Naive B cell (primary cell): Measurements from ENCODE around the gene ZFYVE19. TPM values are rescaled to one million over a fixed set of nuclear protein-coding genes. Genes with fewer than 3 reads are reported as not detected.

Experiments used
- ATAC-seq, 2 donors: fragments of 150-1000 bp; cut with Tn5 transposase; 2 replicates each; pipeline ENCODE4 v1.10.0; 2021; ENCODE audit warnings: low read depth in 2 of 2, mild to moderate bottlenecking in 2 of 2, moderate library complexity in 2 of 2
- DNase-seq: peaks from one replicate; pipeline ENCODE4 v3.0.0; 2022
- H3K27ac Mint-ChIP-seq, 6 donors: one replicate each; pipeline ENCODE4 v1.8.0; 2020 to 2022; ENCODE audit warnings: mild to moderate bottlenecking in 6 of 6, mixed read lengths in 6 of 6, moderate library complexity in 5 of 6, inconsistent platforms in 2 of 6
- H3K27me3 Mint-ChIP-seq, 3 donors: one replicate each; pipeline ENCODE4 v1.8.0; 2021 to 2022; ENCODE audit warnings: mixed read lengths in 3 of 3, mild to moderate bottlenecking in 1 of 3
- H3K36me3 Mint-ChIP-seq, 2 donors: one replicate each; pipeline ENCODE4 v1.8.0; 2020 to 2022; ENCODE audit warnings: mixed read lengths in 2 of 2, inconsistent platforms in 1 of 2, mild to moderate bottlenecking in 1 of 2
- H3K4me1 Mint-ChIP-seq, 3 donors: one replicate each; pipeline ENCODE4 v1.8.0; 2020 to 2022; ENCODE audit warnings: mixed read lengths in 3 of 3, inconsistent platforms in 1 of 3, mild to moderate bottlenecking in 1 of 3, moderate library complexity in 1 of 3
- H3K4me3 Mint-ChIP-seq, 8 donors: one replicate each; pipeline ENCODE4 v1.8.0; 2020 to 2022; ENCODE audit warnings: mild to moderate bottlenecking in 8 of 8, mixed read lengths in 8 of 8, moderate library complexity in 8 of 8, inconsistent platforms in 2 of 8
- H3K9me3 Mint-ChIP-seq, 7 donors: one replicate each; pipeline ENCODE4 v1.8.0; 2020 to 2022; ENCODE audit warnings: mixed read lengths in 7 of 7, mild to moderate bottlenecking in 5 of 7, inconsistent platforms in 2 of 7, moderate library complexity in 1 of 7
- polyA plus RNA-seq, 6 donors: library from polyadenylated mRNA; unstranded; fragments of 300-500 nt; fragmentation: Illumina TruSeq; gene quantifications; one replicate each; pipeline ENCODE4 v1.2.3, GENCODE V29; 2021; ENCODE audit warnings: low read depth in 6 of 6

ZFYVE19 gene, protein sequence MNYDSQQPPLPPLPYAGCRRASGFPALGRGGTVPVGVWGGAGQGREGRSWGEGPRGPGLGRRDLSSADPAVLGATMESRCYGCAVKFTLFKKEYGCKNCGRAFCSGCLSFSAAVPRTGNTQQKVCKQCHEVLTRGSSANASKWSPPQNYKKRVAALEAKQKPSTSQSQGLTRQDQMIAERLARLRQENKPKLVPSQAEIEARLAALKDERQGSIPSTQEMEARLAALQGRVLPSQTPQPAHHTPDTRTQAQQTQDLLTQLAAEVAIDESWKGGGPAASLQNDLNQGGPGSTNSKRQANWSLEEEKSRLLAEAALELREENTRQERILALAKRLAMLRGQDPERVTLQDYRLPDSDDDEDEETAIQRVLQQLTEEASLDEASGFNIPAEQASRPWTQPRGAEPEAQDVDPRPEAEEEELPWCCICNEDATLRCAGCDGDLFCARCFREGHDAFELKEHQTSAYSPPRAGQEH
- 10 to 100 TPM in 5 of 6 donors, 1 to 10 TPM in 1; 9.5 to 27.7 (median 12.9) TPM for polyA plus RNA-seq

- peaks cover 14 to 32% (median 22%) of the 10 kb centered on the region in 3 donors for H3K4me1 Mint-ChIP-seq
- H3K4me3 Mint-ChIP-seq, result peak within 1 kb of the TSS; percentile 94 to 100 (median 98)
- H3K36me3 Mint-ChIP-seq, result peaks cover 0 to 7% of the 10 kb centered on the region in 2 donors
- H3K27me3 Mint-ChIP-seq, result no peaks in the 10 kb centered on the region
- DNase-seq, result peak; percentile 91
- H3K27ac Mint-ChIP-seq, result peak within 1 kb of the TSS; percentile 90 to 99 (median 96)
- peak; percentile 96 to 97 for ATAC-seq
- no peaks in the 10 kb centered on the region for H3K9me3 Mint-ChIP-seq
Observed at GRCh38 chr15:40807028-40807887, at the start of gene ZFYVE19, which contains the start of gene DNAJC17. Gene ZFYVE19 (plus strand): TSS chr15:40807089. CDS start chr15:40807590, 501 bp downstream. Gene DNAJC17 (minus strand): TSS chr15:40807473. CDS start chr15:40807446, 27 bp downstream.

GRCh38 chr15:40759961-40760360, 46.9 kb upstream of the ZFYVE19 start:
- Mint-ChIP-seq H3K4me1 (peaks cover 13 to 30% (median 21%) of the 10 kb centered on the region in 3 donors), H3K4me3 (peak overlapping the region in 1 of 8 donors; percentile 79), H3K9me3 (no peaks in the 10 kb centered on the region), H3K36me3 (no peaks in the 10 kb centered on the region), H3K27me3 (no peaks in the 10 kb centered on the region), H3K27ac (no peak overlapping the region)
- ATAC-seq (no peak), DNase-seq (no peak)

GRCh38 chr15:40762919-40763800, 43.7 kb upstream of the ZFYVE19 start:
- DNase-seq (peak; percentile 27), ATAC-seq (peak; percentile 29 to 32)
- Mint-ChIP-seq H3K4me1 (peaks cover 17 to 30% (median 23%) of the 10 kb centered on the region in 3 donors), H3K27me3 (no peaks in the 10 kb centered on the region), H3K4me3 (peak overlapping the region; percentile 82 to 95 (median 91)), H3K36me3 (no peaks in the 10 kb centered on the region), H3K9me3 (no peaks in the 10 kb centered on the region), H3K27ac (peak overlapping the region in 3 of 6 donors; percentile 83 to 90 (median 84))

DNA sequence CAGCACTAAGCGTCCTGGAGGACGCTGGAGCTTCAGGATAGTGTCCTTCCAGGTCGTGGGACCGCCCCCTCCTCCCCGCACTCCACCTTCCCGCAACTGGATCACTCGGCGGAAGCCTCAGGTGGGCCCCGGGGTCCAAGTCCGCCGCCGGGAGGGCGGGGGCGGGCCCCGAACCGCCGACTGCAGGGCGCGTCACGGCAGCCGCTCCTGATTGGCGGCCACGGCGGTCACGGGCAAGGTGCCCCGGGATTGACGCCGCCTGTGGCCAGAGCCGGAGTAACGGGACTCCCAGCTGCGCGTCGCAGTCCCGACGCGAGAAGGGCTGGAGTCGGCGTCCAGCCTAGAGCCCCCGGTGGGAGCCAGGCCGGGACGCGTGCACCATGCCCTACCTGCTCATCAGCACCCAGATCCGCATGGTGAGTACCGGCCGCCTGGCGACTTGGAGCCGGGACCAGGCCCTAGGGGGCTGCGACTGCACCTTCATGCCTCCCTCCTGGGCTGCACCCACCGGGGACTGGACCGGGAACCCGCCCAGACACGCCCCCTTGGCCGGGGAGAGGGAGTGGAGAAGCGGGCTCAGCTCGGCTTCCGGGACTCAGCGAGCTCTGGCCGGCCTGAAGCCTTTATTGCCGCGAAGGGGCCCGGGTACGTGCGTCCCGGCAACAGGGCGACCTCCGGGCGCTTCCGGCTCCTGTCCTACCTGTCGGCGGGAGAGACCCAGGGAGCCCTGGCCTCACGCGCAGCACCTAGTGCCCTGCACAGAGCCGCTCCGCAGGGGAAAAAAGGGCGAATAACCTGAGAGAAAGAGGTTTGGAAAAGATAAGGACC, 42.9 kb upstream of the ZFYVE19 start, which contains the start of gene GCHFR:
TSS of gene GCHFR (plus strand) at position 268 of the 828 bp plus-strand sequence. CDS start at position 381, 113 bp downstream.
- Mint-ChIP-seq H3K4me1 (peaks cover 24 to 39% (median 32%) of the 10 kb centered on the region in 3 donors), H3K27me3 (no peaks in the 10 kb centered on the region), H3K27ac (peak within 1 kb of the TSS in 4 of 6 donors; percentile 33 to 90 (median 84)), H3K4me3 (peak within 1 kb of the TSS; percentile 82 to 95 (median 91)), H3K36me3 (no peaks in the 10 kb centered on the region), H3K9me3 (no peaks in the 10 kb centered on the region)
- peak; percentile 71 for ATAC-seq
- DNase-seq, result peak; percentile 57

DNA sequence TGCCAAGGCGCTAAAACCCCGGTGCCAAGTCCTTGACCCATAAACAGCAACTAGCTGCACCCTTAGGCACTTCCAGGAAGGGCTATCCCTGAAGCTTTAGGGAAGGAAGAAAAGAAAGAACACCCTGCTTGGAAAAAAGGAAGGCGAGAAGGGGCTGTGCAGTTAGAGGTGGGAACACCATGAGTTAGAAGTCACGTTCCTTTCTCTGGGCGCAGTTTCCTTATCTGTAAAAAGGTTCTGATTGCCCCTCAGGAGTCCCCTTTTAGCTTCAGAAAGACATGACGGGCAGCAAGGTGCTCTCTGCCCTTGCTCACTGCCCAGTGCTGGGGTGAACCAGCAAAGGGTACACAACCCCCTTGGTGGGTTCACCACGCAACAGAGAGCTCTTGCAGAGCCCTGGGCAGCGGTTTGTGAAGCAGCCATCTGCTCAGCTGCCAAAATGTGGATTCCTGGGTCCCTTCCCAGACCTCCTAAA, 42.2 kb upstream of the ZFYVE19 start:
- no peak for DNase-seq
- Mint-ChIP-seq H3K27ac (peak overlapping the region in 2 of 6 donors; percentile 33 to 68), H3K4me3 (peak overlapping the region; percentile 82 to 95 (median 91)), H3K27me3 (no peaks in the 10 kb centered on the region), H3K4me1 (peaks cover 31 to 45% (median 38%) of the 10 kb centered on the region in 3 donors), H3K9me3 (no peaks in the 10 kb centered on the region), H3K36me3 (no peaks in the 10 kb centered on the region)
- ATAC-seq, result no peak

DNA sequence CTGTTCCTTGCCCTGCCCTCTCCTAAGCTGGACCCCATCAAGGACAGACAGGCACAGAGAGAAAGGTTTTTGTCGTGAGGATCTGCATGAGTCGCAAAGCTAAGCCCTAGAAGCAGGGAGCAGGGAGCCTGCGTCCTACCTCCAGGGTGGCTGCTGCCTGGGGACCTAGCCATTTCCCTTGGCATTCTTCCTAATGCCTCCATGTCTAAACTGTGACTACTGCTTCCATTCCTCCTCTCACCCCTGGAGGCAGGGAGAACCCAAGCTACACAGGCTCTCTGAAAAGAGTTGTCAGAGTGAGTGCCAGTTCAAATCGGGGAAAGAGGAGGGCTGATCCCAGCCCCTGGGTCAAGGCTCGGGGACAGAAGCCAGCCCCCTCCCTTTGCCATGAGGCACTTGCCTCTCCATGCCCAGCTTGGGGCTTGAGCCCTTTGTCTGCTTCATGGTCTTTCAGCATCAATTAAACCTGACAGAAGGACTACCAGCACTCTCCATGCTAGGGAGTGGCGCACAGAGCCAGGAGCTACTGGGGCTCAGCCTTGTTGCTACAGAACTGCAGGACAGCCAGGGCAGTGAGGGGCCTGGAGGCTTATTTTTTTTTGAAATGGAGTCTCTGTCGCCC, 40.6 kb upstream of the ZFYVE19 start:
- Mint-ChIP-seq H3K9me3 (no peaks in the 10 kb centered on the region), H3K4me1 (peaks cover 47 to 59% (median 55%) of the 10 kb centered on the region in 3 donors), H3K27me3 (no peaks in the 10 kb centered on the region), H3K36me3 (no peaks in the 10 kb centered on the region), H3K27ac (peak overlapping the region in 1 of 6 donors; percentile 49), H3K4me3 (peak overlapping the region in 5 of 8 donors; percentile 28 to 84 (median 50))
- no peak for DNase-seq
- ATAC-seq, result no peak

DNA sequence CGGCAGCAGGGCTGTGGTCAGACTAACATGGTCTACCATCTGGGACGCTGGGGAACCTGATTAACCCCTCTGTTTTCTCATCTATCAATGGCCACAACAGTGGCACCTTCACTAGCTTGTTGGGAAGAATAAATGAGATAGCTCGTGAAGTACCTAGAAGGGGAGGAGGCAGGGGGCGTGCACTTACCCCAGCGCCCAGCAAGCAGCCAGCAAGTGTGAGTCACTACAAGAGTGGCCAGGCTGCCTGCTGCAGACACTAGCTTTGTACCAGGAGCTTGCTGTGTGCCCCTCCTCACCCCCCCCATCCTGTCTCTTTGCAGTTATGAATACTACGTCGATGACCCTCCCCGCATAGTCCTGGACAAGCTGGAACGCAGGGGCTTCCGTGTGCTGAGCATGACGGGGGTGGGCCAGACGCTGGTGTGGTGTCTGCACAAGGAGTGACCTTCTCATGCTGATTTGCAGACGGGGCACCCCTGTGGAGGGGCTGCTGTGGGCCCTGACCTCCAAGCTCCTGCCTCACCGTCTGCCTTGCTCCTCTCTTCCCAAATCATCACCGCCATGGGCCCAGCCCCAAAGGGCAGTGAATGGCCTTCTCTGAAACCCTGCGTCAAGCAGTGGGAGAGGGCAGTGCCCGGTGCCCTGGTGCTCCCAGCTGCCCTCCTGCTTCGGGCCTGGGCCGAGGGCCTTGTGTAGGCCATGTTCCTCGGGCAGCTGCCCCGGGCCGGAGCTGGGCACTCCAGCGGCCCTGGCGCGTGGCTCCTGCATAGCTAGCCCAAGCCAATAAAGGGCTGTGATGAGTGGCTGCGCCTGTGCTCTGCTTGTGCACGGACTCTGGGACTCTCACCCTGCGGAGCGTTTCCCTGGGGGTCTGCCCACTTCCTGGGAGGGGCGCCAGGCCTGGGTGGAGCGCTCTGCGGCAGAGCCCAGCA, 39.7 kb upstream of the ZFYVE19 start:
- Mint-ChIP-seq H3K9me3 (no peaks in the 10 kb centered on the region), H3K27ac (peak overlapping the region in 1 of 6 donors; percentile 67), H3K4me1 (peaks cover 53 to 67% (median 62%) of the 10 kb centered on the region in 3 donors), H3K36me3 (no peaks in the 10 kb centered on the region), H3K4me3 (peak overlapping the region in 2 of 8 donors; percentile 32 to 51), H3K27me3 (no peaks in the 10 kb centered on the region)
- DNase-seq (no peak), ATAC-seq (no peak)

GRCh38 chr15:40767838-40768500, 38.9 kb upstream of the ZFYVE19 start:
- ATAC-seq (no peak), DNase-seq (no peak)
- Mint-ChIP-seq H3K4me3 (peak overlapping the region in 4 of 8 donors; percentile 35 to 93 (median 88)), H3K36me3 (no peaks in the 10 kb centered on the region), H3K27me3 (no peaks in the 10 kb centered on the region), H3K27ac (peak overlapping the region in 4 of 6 donors; percentile 32 to 94 (median 86)), H3K4me1 (peaks cover 56 to 70% (median 70%) of the 10 kb centered on the region in 3 donors), H3K9me3 (no peaks in the 10 kb centered on the region)

DNA sequence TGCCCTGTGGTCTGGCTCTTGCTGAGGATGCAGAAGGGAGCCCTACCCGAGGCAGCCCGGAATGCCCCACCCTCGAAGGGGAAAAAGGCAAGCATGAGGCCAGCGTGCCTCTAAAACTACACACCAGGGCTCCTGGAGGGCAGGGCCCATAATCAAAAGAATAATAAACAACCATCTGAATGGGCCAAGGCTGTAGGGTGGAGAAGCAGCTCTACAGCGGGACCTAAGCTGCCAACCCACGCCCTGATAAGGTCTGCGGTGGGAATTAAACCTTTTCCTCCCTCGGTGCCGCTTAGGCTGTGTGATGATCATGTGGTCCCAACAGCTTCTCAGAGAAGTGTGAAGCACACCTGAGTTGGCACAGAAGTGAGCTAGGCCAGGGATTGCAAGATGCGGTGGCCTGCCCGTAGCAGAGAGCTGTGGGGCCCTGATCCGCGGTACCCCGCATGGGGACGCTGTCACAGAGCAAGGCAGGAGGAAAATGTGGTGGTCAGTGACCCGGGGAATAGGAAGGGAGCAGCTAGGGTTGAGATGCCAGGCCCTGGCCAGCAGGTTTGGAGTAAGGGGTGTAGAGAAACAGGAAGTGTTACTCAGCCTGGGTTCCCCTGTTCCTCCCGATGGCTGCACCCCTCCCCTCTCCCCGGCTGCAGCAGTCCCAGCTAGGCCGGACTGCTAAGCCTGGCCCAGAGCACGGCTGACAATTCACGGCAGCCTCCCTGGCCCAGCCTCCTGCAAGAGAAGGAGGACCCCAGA, 38.2 kb upstream of the ZFYVE19 start:
- Mint-ChIP-seq H3K4me3 (peak overlapping the region; percentile 75 to 93 (median 88)), H3K36me3 (no peaks in the 10 kb centered on the region), H3K27me3 (no peaks in the 10 kb centered on the region), H3K9me3 (no peaks in the 10 kb centered on the region), H3K27ac (peak overlapping the region; percentile 81 to 97 (median 92)), H3K4me1 (peaks cover 49 to 70% (median 66%) of the 10 kb centered on the region in 3 donors)
- ATAC-seq (peak; percentile 34 to 35), DNase-seq (peak; percentile 42)
